GM12878 (cell line): ENCODE measurements around the gene COX5A. TPM values are rescaled to one million over a fixed set of nuclear protein-coding genes. Genes with fewer than 3 reads are reported as not detected.
A peak's percentile ranks its signal among the peaks of the same experiment; 100 is the strongest.

Experiments used
- ATAC-seq: fragments of 200-7000 bp; cut with Tn5 transposase; 3 replicates; pipeline ENCODE4 v1.9.1; 2020; ENCODE audit warnings: mild to moderate bottlenecking, moderate library complexity
- BruUV-seq: library from RNA; stranded (reverse); fragments of 400-500 nt; replicated peaks from 2 replicates; lab custom pipeline; 2021; lab: Mats Ljungman, UMichigan
- CTCF ChIA-PET: fragments of 300-600 bp; sonication (Branson Sonifier 250); formaldehyde crosslinking; extraction: SDS; loops from one replicate; lab custom pipeline; 2021; ENCODE audit warnings: inconsistent platforms; lab: Yijun Ruan, JAX
- POLR2A ChIA-PET: fragments of 350-600 bp; formaldehyde crosslinking; extraction: SDS; loops from one replicate; lab custom pipeline; 2021; ENCODE audit warnings: inconsistent platforms; lab: Charles Lee
- RAD21 ChIA-PET: fragments of 300-600 bp; sonication (Branson Sonifier 250); formaldehyde crosslinking; loops from one replicate; lab custom pipeline; 2023; ENCODE audit warnings: antibody characterized with exemption; ENCODE audit not compliant: unreplicated experiment; lab: Charles Lee
- SMC1A ChIA-PET: fragments of 300-600 bp; sonication (Branson Sonifier 250); formaldehyde crosslinking; loops from one replicate; lab custom pipeline; 2023; ENCODE audit not compliant: unreplicated experiment, uncharacterized antibody; lab: Charles Lee
- DNase-seq: peaks from one replicate; pipeline ENCODE4 v3.0.0-alpha.2; 2011; ENCODE audit warnings: low read depth, low spot score
- FAIRE-seq: peaks from 3 replicates; lab custom pipeline; 2011; peaks lifted over from hg19 to GRCh38; lab: Jason Lieb, UNC
- H2AFZ ChIP-seq: 2 replicates; pipeline ENCODE4 v1.6.0; 2011; ENCODE audit warnings: low read depth, low read length, control low read depth; ENCODE audit not compliant: control insufficient read depth
- H3K27ac ChIP-seq: 2 replicates; pipeline ENCODE4 v1.5.1; 2011; ENCODE audit warnings: control low read depth; ENCODE audit not compliant: control insufficient read depth, insufficient read depth
- H3K27me3 ChIP-seq, 2 experiments: replicated peaks in 1 of 2; 2 replicates each; pipeline versions ENCODE4 v1.6.0 to v1.6.1; 2011; ENCODE audit warnings: low read length in 1 of 2; ENCODE audit not compliant: control insufficient read depth in 2 of 2, insufficient read depth in 2 of 2
- H3K36me3 ChIP-seq, 2 experiments: 2 replicates each; pipeline ENCODE4 v1.5.1; 2011; ENCODE audit warnings: low read length in 1 of 2; ENCODE audit not compliant: control insufficient read depth in 2 of 2, insufficient read depth in 2 of 2
- H3K4me1 ChIP-seq: 2 replicates; pipeline ENCODE4 v1.6.1; 2011; ENCODE audit warnings: mild to moderate bottlenecking, low read length, moderate library complexity, mixed read lengths; ENCODE audit not compliant: control insufficient read depth, insufficient read depth
- H3K4me2 ChIP-seq: 2 replicates; pipeline ENCODE4 v1.6.0; 2011; ENCODE audit warnings: control low read depth; ENCODE audit not compliant: control insufficient read depth, insufficient read depth
- H3K4me3 ChIP-seq: fragments of 200-600 bp; sonication (generic); 2 replicates; pipeline ENCODE4 v1.5.1; 2016
- H3K79me2 ChIP-seq: 2 replicates; pipeline ENCODE4 v1.6.0; 2011; ENCODE audit warnings: low read length; ENCODE audit not compliant: control insufficient read depth, insufficient read depth
- H3K9ac ChIP-seq: 2 replicates; pipeline ENCODE4 v1.8.0; 2011; ENCODE audit warnings: low read length, control low read depth, mixed read lengths; ENCODE audit not compliant: control insufficient read depth, insufficient read depth
- H3K9me3 ChIP-seq: replicated peaks from 3 replicates; pipeline ENCODE4 v1.5.1; 2011; ENCODE audit warnings: mild to moderate bottlenecking, low read length; ENCODE audit not compliant: control insufficient read depth, insufficient read depth
- H4K20me1 ChIP-seq: 2 replicates; pipeline ENCODE4 v1.6.0; 2011; ENCODE audit not compliant: control insufficient read depth, insufficient read depth
- IKZF2 ChIP-seq, 2 experiments: fragments of 450-650 bp; IDR thresholded peaks; 2 replicates each; pipeline ENCODE4 v1.6.1; 2017; ENCODE audit warnings: mild to moderate bottlenecking in 2 of 2, moderate library complexity in 2 of 2
- LARP7 ChIP-seq: fragments of 450-650 bp; IDR thresholded peaks from 2 replicates; pipeline ENCODE4 v1.6.1; 2017; ENCODE audit warnings: mild to moderate bottlenecking
- MTA3 ChIP-seq: IDR thresholded peaks from 2 replicates; pipeline ENCODE4 v1.6.1; 2012; ENCODE audit warnings: low read length, inconsistent platforms, borderline replicate concordance
- MYB ChIP-seq: fragments of 150-350 bp; IDR thresholded peaks from 2 replicates; pipeline ENCODE4 v1.6.1; 2014; ENCODE audit warnings: mild to moderate bottlenecking, low read depth, low read length, borderline replicate concordance
- TARDBP ChIP-seq: IDR thresholded peaks from 2 replicates; pipeline ENCODE4 v1.6.1; 2016; ENCODE audit warnings: borderline replicate concordance
- ZBED1 ChIP-seq: IDR thresholded peaks from 2 replicates; pipeline ENCODE4 v1.6.1; 2016; ENCODE audit warnings: borderline replicate concordance
- WGBS: methylation state at CpG from one replicate; pipeline ENCODE4 v1.1.6; 2016; ENCODE audit warnings: low lambda C conversion rate; ENCODE audit not compliant: insufficient replicate concordance, insufficient coverage; ENCODE audit errors: missing lambda C conversion rate; 5-methylcytosine and 5-hydroxymethylcytosine counted together
- in situ Hi-C: fragments of 300-500 bp; cut with MboI; formaldehyde crosslinking; loops from 9 replicates; pipeline ENCODE4 v1.14.3; 2018; ENCODE audit warnings: mixed read lengths
- intact Hi-C: fragments of 100-400 bp; cut with micrococcal nuclease; formaldehyde crosslinking; loops from one replicate; pipeline ENCODE4 v1.14.2; 2022; ENCODE audit not compliant: unreplicated experiment
- polyA plus RNA-seq, 11 experiments: library from polyadenylated mRNA; depleted of rRNA in 4 of 11; unstranded in 6 of 11; stranded (reverse) in 5 of 11; fragments of >200 nt; fragmentation: Nextera tagmentation in 4 of 11; fragmentation: Illumina TruSeq in 1 of 11; extraction: Ambion mirVana in 4 of 11; extraction: Trizol in 1 of 11; gene quantifications; 1 replicate in 1 of 11; 2 replicates in 10 of 11; pipeline versions ENCODE4 v1.2.1 to v1.2.3, GENCODE V29; 2011 to 2016; ENCODE audit warnings: inconsistent platforms in 2 of 11, missing spikeins in 2 of 11, low read depth in 1 of 11
- total RNA-seq, 4 experiments: library from RNA; depleted of rRNA in 3 of 4; stranded (reverse); fragments of >200 nt in 3 of 4; fragmentation: Illumina TruSeq in 1 of 4; extraction: Trizol in 1 of 4; gene quantifications; 2 replicates each; pipeline versions ENCODE4 v1.2.1 to v1.2.3, GENCODE V29; 2013 to 2021
- TF ChIP-seq, protein P1 (sequence below): IDR thresholded peaks from 2 replicates; pipeline ENCODE4 v1.6.1; 2011; ENCODE audit warnings: borderline replicate concordance, low read depth, mild to moderate bottlenecking, moderate library complexity, mixed read lengths, low read length; ENCODE audit not compliant: insufficient read depth; ENCODE audit errors: extremely low read length
- TF ChIP-seq, protein P2 (sequence below): fragments of 450-650 bp; IDR thresholded peaks from 2 replicates; pipeline ENCODE4 v1.6.1; 2017; ENCODE audit warnings: antibody characterized with exemption, mild to moderate bottlenecking, moderate library complexity
- TF ChIP-seq, protein P3 (sequence below): fragments of 450-650 bp; formaldehyde crosslinking; IDR thresholded peaks from 2 replicates; pipeline ENCODE4 v1.5.0; 2022; ENCODE audit warnings: mild to moderate bottlenecking, missing genetic modification characterization
- TF ChIP-seq, protein P4 (sequence below): IDR thresholded peaks from 2 replicates; pipeline ENCODE4 v1.6.1; 2012; ENCODE audit warnings: low read depth, low read length, improper control_type of control experiment
- TF ChIP-seq, protein P5 (sequence below): fragments of 450-650 bp; IDR thresholded peaks from 2 replicates; pipeline ENCODE4 v1.6.1; 2014; ENCODE audit warnings: mild to moderate bottlenecking
- TF ChIP-seq, protein P6 (sequence below): fragments of 450-650 bp; conservative IDR thresholded peaks from 2 replicates; pipeline ENCODE4 v1.6.1; 2017; ENCODE audit warnings: mild to moderate bottlenecking, moderate library complexity

Gene COX5A
- total and polyA plus RNA-seq, 10 of the 15 experiments (the other 5 are each of a cell fraction or from before 2014, with no cell fraction given): 84.5 to 1,218 (median 392) TPM

DNA sequence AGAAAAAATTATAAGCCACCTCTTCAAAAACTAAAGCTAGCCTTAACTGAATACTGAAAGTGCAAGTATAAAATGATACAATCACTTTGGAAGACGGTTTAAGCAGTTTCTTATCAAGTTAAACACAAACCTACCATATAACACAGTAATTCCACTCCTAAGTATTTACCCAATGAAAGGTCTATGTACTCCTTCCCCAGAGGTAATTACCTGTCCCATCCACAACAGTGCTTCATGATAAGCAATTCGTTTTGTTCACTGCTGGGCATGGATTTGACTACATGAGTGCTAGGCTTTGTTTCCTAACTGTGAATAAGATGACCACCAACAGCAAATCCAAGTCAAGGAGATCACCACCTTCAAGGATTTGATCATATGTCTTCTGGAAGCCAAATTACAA lies 4.3 kb downstream of the COX5A start (continued):
- TF ChIP-seq, protein P1, sequence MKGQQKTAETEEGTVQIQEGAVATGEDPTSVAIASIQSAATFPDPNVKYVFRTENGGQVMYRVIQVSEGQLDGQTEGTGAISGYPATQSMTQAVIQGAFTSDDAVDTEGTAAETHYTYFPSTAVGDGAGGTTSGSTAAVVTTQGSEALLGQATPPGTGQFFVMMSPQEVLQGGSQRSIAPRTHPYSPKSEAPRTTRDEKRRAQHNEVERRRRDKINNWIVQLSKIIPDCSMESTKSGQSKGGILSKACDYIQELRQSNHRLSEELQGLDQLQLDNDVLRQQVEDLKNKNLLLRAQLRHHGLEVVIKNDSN: no peak
- TF ChIP-seq LARP7 (no peak), IKZF2 (IDR thresholded peaks at IDR 0.05) (no peak), MYB (no peak), TARDBP (no peak), ZBED1 (no peak), MTA3 (no peak)
- TF ChIP-seq, protein P2, sequence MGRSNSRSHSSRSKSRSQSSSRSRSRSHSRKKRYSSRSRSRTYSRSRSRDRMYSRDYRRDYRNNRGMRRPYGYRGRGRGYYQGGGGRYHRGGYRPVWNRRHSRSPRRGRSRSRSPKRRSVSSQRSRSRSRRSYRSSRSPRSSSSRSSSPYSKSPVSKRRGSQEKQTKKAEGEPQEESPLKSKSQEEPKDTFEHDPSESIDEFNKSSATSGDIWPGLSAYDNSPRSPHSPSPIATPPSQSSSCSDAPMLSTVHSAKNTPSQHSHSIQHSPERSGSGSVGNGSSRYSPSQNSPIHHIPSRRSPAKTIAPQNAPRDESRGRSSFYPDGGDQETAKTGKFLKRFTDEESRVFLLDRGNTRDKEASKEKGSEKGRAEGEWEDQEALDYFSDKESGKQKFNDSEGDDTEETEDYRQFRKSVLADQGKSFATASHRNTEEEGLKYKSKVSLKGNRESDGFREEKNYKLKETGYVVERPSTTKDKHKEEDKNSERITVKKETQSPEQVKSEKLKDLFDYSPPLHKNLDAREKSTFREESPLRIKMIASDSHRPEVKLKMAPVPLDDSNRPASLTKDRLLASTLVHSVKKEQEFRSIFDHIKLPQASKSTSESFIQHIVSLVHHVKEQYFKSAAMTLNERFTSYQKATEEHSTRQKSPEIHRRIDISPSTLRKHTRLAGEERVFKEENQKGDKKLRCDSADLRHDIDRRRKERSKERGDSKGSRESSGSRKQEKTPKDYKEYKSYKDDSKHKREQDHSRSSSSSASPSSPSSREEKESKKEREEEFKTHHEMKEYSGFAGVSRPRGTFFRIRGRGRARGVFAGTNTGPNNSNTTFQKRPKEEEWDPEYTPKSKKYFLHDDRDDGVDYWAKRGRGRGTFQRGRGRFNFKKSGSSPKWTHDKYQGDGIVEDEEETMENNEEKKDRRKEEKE: no peak

DNA sequence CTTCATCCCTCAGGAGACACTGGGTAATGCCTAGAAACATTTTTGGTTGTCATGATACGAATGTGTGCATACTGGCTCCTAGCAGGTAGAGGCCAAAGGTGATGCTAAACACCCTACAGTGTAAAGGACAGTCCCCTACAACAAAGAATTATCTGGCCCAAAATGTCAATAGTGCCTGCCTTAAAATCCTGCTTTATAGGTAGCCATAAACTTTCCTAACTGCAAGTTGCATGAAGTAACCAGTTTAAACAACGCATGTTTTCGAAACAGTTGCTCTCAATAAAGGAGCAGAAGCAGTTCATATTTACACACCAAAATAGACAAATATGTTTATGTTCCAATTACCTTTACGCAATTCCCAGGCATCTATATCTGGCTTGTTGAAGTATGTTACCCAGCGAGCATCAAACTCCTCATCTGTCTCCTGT lies 9.1 kb downstream of the COX5A start:
- FAIRE-seq: no peak
- no peaks in the 10 kb centered on the region for H4K20me1 ChIP-seq
- in situ Hi-C loops (no loop called here), intact Hi-C loops (no loop called here)
- peaks cover 12% of the 10 kb centered on the region for H3K4me1 ChIP-seq
- no peak overlapping the region for H2AFZ ChIP-seq
- DNase-seq: no peak
- CTCF ChIA-PET: no interaction called here
- SMC1A ChIA-PET: no interaction called here
- no peak overlapping the region for H3K4me3 ChIP-seq
- TSS peak; percentile 30 for BruUV-seq
- H3K79me2 ChIP-seq: peaks cover 40% of the 10 kb centered on the region
- no peak for ATAC-seq
- H3K36me3 ChIP-seq: peaks cover 3 to 29% of the 10 kb centered on the region in 2 experiments
- no peak overlapping the region for H3K4me2 ChIP-seq
- H3K9ac ChIP-seq: no peak overlapping the region
- H3K9me3 ChIP-seq: no peaks in the 10 kb centered on the region
- WGBS: 91% methylated on average over 5 of the region's 5 CpGs
- POLR2A ChIA-PET: no interaction called here
- no peaks in the 10 kb centered on the region for H3K27me3 ChIP-seq
- no peak overlapping the region for H3K27ac ChIP-seq
- RAD21 ChIA-PET: no interaction called here
- no peak for TF ChIP-seq MYB
- TF ChIP-seq, protein P3, sequence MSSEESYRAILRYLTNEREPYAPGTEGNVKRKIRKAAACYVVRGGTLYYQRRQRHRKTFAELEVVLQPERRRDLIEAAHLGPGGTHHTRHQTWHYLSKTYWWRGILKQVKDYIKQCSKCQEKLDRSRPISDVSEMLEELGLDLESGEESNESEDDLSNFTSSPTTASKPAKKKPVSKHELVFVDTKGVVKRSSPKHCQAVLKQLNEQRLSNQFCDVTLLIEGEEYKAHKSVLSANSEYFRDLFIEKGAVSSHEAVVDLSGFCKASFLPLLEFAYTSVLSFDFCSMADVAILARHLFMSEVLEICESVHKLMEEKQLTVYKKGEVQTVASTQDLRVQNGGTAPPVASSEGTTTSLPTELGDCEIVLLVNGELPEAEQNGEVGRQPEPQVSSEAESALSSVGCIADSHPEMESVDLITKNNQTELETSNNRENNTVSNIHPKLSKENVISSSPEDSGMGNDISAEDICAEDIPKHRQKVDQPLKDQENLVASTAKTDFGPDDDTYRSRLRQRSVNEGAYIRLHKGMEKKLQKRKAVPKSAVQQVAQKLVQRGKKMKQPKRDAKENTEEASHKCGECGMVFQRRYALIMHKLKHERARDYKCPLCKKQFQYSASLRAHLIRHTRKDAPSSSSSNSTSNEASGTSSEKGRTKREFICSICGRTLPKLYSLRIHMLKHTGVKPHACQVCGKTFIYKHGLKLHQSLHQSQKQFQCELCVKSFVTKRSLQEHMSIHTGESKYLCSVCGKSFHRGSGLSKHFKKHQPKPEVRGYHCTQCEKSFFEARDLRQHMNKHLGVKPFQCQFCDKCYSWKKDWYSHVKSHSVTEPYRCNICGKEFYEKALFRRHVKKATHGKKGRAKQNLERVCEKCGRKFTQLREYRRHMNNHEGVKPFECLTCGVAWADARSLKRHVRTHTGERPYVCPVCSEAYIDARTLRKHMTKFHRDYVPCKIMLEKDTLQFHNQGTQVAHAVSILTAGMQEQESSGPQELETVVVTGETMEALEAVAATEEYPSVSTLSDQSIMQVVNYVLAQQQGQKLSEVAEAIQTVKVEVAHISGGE (CRISPR knock-in tag): no peak
- TF ChIP-seq, protein P4, sequence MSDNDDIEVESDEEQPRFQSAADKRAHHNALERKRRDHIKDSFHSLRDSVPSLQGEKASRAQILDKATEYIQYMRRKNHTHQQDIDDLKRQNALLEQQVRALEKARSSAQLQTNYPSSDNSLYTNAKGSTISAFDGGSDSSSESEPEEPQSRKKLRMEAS: no peak
- TF ChIP-seq, protein P5, sequence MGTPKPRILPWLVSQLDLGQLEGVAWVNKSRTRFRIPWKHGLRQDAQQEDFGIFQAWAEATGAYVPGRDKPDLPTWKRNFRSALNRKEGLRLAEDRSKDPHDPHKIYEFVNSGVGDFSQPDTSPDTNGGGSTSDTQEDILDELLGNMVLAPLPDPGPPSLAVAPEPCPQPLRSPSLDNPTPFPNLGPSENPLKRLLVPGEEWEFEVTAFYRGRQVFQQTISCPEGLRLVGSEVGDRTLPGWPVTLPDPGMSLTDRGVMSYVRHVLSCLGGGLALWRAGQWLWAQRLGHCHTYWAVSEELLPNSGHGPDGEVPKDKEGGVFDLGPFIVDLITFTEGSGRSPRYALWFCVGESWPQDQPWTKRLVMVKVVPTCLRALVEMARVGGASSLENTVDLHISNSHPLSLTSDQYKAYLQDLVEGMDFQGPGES: no peak
- TF ChIP-seq, protein P6, sequence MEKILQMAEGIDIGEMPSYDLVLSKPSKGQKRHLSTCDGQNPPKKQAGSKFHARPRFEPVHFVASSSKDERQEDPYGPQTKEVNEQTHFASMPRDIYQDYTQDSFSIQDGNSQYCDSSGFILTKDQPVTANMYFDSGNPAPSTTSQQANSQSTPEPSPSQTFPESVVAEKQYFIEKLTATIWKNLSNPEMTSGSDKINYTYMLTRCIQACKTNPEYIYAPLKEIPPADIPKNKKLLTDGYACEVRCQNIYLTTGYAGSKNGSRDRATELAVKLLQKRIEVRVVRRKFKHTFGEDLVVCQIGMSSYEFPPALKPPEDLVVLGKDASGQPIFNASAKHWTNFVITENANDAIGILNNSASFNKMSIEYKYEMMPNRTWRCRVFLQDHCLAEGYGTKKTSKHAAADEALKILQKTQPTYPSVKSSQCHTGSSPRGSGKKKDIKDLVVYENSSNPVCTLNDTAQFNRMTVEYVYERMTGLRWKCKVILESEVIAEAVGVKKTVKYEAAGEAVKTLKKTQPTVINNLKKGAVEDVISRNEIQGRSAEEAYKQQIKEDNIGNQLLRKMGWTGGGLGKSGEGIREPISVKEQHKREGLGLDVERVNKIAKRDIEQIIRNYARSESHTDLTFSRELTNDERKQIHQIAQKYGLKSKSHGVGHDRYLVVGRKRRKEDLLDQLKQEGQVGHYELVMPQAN: no peak
